GM12878 (cell line): ENCODE data around the gene METAP1. TPM values are rescaled to one million over a fixed set of nuclear protein-coding genes. Genes with fewer than 3 reads are reported as not detected.

Experiments
- ATAC-seq: fragments of 200-7000 bp; cut with Tn5 transposase; 3 replicates; pipeline ENCODE4 v1.9.1; 2020; ENCODE audit warnings: mild to moderate bottlenecking, moderate library complexity
- BruUV-seq: library from RNA; stranded (reverse); fragments of 400-500 nt; replicated peaks from 2 replicates; lab custom pipeline; 2021; lab: Mats Ljungman, UMichigan
- CTCF ChIA-PET: fragments of 300-600 bp; sonication (Branson Sonifier 250); formaldehyde crosslinking; extraction: SDS; loops from one replicate; lab custom pipeline; 2021; ENCODE audit warnings: inconsistent platforms; lab: Yijun Ruan, JAX
- POLR2A ChIA-PET: fragments of 350-600 bp; formaldehyde crosslinking; extraction: SDS; loops from one replicate; lab custom pipeline; 2021; ENCODE audit warnings: inconsistent platforms; lab: Charles Lee
- RAD21 ChIA-PET: fragments of 300-600 bp; sonication (Branson Sonifier 250); formaldehyde crosslinking; loops from one replicate; lab custom pipeline; 2023; ENCODE audit warnings: antibody characterized with exemption; ENCODE audit not compliant: unreplicated experiment; lab: Charles Lee
- SMC1A ChIA-PET: fragments of 300-600 bp; sonication (Branson Sonifier 250); formaldehyde crosslinking; loops from one replicate; lab custom pipeline; 2023; ENCODE audit not compliant: unreplicated experiment, uncharacterized antibody; lab: Charles Lee
- DNase-seq: peaks from one replicate; pipeline ENCODE4 v3.0.0-alpha.2; 2011; ENCODE audit warnings: low read depth, low spot score
- FAIRE-seq: peaks from 3 replicates; lab custom pipeline; 2011; peaks lifted over from hg19 to GRCh38; lab: Jason Lieb, UNC
- H2AFZ ChIP-seq: 2 replicates; pipeline ENCODE4 v1.6.0; 2011; ENCODE audit warnings: low read depth, low read length, control low read depth; ENCODE audit not compliant: control insufficient read depth
- H3K27ac ChIP-seq: 2 replicates; pipeline ENCODE4 v1.5.1; 2011; ENCODE audit warnings: control low read depth; ENCODE audit not compliant: control insufficient read depth, insufficient read depth
- H3K27me3 ChIP-seq, 2 experiments: replicated peaks in 1 of 2; 2 replicates each; pipeline versions ENCODE4 v1.6.0 to v1.6.1; 2011; ENCODE audit warnings: low read length in 1 of 2; ENCODE audit not compliant: control insufficient read depth in 2 of 2, insufficient read depth in 2 of 2
- H3K36me3 ChIP-seq, 2 experiments: 2 replicates each; pipeline ENCODE4 v1.5.1; 2011; ENCODE audit warnings: low read length in 1 of 2; ENCODE audit not compliant: control insufficient read depth in 2 of 2, insufficient read depth in 2 of 2
- H3K4me1 ChIP-seq: 2 replicates; pipeline ENCODE4 v1.6.1; 2011; ENCODE audit warnings: mild to moderate bottlenecking, low read length, moderate library complexity, mixed read lengths; ENCODE audit not compliant: control insufficient read depth, insufficient read depth
- H3K4me2 ChIP-seq: 2 replicates; pipeline ENCODE4 v1.6.0; 2011; ENCODE audit warnings: control low read depth; ENCODE audit not compliant: control insufficient read depth, insufficient read depth
- H3K4me3 ChIP-seq: fragments of 200-600 bp; sonication (generic); 2 replicates; pipeline ENCODE4 v1.5.1; 2016
- H3K79me2 ChIP-seq: 2 replicates; pipeline ENCODE4 v1.6.0; 2011; ENCODE audit warnings: low read length; ENCODE audit not compliant: control insufficient read depth, insufficient read depth
- H3K9ac ChIP-seq: 2 replicates; pipeline ENCODE4 v1.8.0; 2011; ENCODE audit warnings: low read length, control low read depth, mixed read lengths; ENCODE audit not compliant: control insufficient read depth, insufficient read depth
- H3K9me3 ChIP-seq: replicated peaks from 3 replicates; pipeline ENCODE4 v1.5.1; 2011; ENCODE audit warnings: mild to moderate bottlenecking, low read length; ENCODE audit not compliant: control insufficient read depth, insufficient read depth
- H4K20me1 ChIP-seq: 2 replicates; pipeline ENCODE4 v1.6.0; 2011; ENCODE audit not compliant: control insufficient read depth, insufficient read depth
- ATF3 ChIP-seq: IDR thresholded peaks from 2 replicates; pipeline ENCODE4 v1.6.1; 2011; ENCODE audit warnings: low read depth, mild to moderate bottlenecking, low read length, moderate library complexity, borderline replicate concordance; ENCODE audit errors: extremely low read depth
- CTCF ChIP-seq, 3 experiments: IDR thresholded peaks in 2 of 3; conservative IDR thresholded peaks in 1 of 3; 2 replicates each; pipeline ENCODE4 v1.5.1; 2011; ENCODE audit warnings: low read depth in 3 of 3, low read length in 3 of 3, mild to moderate bottlenecking in 3 of 3, control low read depth in 2 of 3, moderate library complexity in 2 of 3, inconsistent platforms in 1 of 3, mixed read lengths in 1 of 3; ENCODE audit not compliant: control insufficient read depth in 2 of 3, insufficient read depth in 1 of 3; ENCODE audit errors: extremely low read depth in 1 of 3
- CUX1 ChIP-seq: IDR thresholded peaks from 2 replicates; pipeline ENCODE4 v1.6.1; 2012; ENCODE audit warnings: improper control_type of control experiment, low read depth, low read length; ENCODE audit not compliant: insufficient replicate concordance
- IKZF2 ChIP-seq, 2 experiments: fragments of 450-650 bp; IDR thresholded peaks; 2 replicates each; pipeline ENCODE4 v1.6.1; 2017; ENCODE audit warnings: mild to moderate bottlenecking in 2 of 2, moderate library complexity in 2 of 2
- MYC ChIP-seq: IDR thresholded peaks from 2 replicates; pipeline ENCODE4 v1.6.1; 2011; ENCODE audit warnings: mild to moderate bottlenecking, low read length, moderate library complexity, inconsistent platforms; ENCODE audit not compliant: insufficient read depth, insufficient replicate concordance, insufficient read length, severe bottlenecking
- RAD21 ChIP-seq: IDR thresholded peaks from 2 replicates; pipeline ENCODE4 v1.6.1; 2011; ENCODE audit warnings: mild to moderate bottlenecking, low read depth, low read length, moderate library complexity; ENCODE audit not compliant: insufficient read depth
- WGBS: methylation state at CpG from one replicate; pipeline ENCODE4 v1.1.6; 2016; ENCODE audit warnings: low lambda C conversion rate; ENCODE audit not compliant: insufficient replicate concordance, insufficient coverage; ENCODE audit errors: missing lambda C conversion rate; 5-methylcytosine and 5-hydroxymethylcytosine counted together
- in situ Hi-C: fragments of 300-500 bp; cut with MboI; formaldehyde crosslinking; loops from 9 replicates; pipeline ENCODE4 v1.14.3; 2018; ENCODE audit warnings: mixed read lengths
- intact Hi-C: fragments of 100-400 bp; cut with micrococcal nuclease; formaldehyde crosslinking; loops from one replicate; pipeline ENCODE4 v1.14.2; 2022; ENCODE audit not compliant: unreplicated experiment
- polyA plus RNA-seq, 11 experiments: library from polyadenylated mRNA; depleted of rRNA in 4 of 11; unstranded in 6 of 11; stranded (reverse) in 5 of 11; fragments of >200 nt; fragmentation: Nextera tagmentation in 4 of 11; fragmentation: Illumina TruSeq in 1 of 11; extraction: Ambion mirVana in 4 of 11; extraction: Trizol in 1 of 11; gene quantifications; 1 replicate in 1 of 11; 2 replicates in 10 of 11; pipeline versions ENCODE4 v1.2.1 to v1.2.3, GENCODE V29; 2011 to 2016; ENCODE audit warnings: inconsistent platforms in 2 of 11, missing spikeins in 2 of 11, low read depth in 1 of 11
- total RNA-seq, 4 experiments: library from RNA; depleted of rRNA in 3 of 4; stranded (reverse); fragments of >200 nt in 3 of 4; fragmentation: Illumina TruSeq in 1 of 4; extraction: Trizol in 1 of 4; gene quantifications; 2 replicates each; pipeline versions ENCODE4 v1.2.1 to v1.2.3, GENCODE V29; 2013 to 2021

METAP1 gene
- total and polyA plus RNA-seq, 10 of the 15 experiments (the other 5 are each of a cell fraction or from before 2014, with no cell fraction given), result 22.7 to 71.4 (median 45.1) TPM

GRCh38 chr4:99088481-99089365 lies 93.2 kb downstream of the METAP1 start, which contains the start of gene ADH5 (continued):
- TF ChIP-seq ATF3, result no peak
- no peak for TF ChIP-seq RAD21

- Histone ChIP-seq H3K4me1 (no peaks in the 10 kb centered on the region), H3K27me3 (no peaks in the 10 kb centered on the region), H4K20me1 (no peaks in the 10 kb centered on the region), H3K9me3 (no peaks in the 10 kb centered on the region; the same call in 2 of the 3 replicates), H3K4me3 (no peak overlapping the region; the same call in 1 of the 2 replicates), H3K79me2 (peaks cover 22% of the 10 kb centered on the region), H3K27ac (no peak overlapping the region), H3K9ac (no peak overlapping the region), H3K36me3 (no peaks in the 10 kb centered on the region), H3K4me2 (0 out of 2 replicates have a peak overlapping the region, but pooled peaks have one; percentile 3), H2AFZ (0 out of 2 replicates have a peak overlapping the region, but pooled peaks have one; percentile 12)
- FAIRE-seq (no peak), ATAC-seq (no peak), DNase-seq (no peak)
- RAD21 ChIA-PET, result interaction anchor here (1.0 to 1.1 kb wide), 2 partner anchors 95 to 315 kb away, joined by 3 to 4 read pairs; partner anchors contain the start of gene METAP1
- BruUV-seq, result no TSS peak
- in situ Hi-C loops (loop anchor here (25.0 kb wide), 1 partner anchor 847 kb away; the partner anchor contains the start of gene DNAJB14), intact Hi-C loops (no loop called here)
- 88% methylated on average over 2 of the region's 2 CpGs for WGBS
- CTCF ChIA-PET, result interaction anchor here (0.6 to 1.2 kb wide), 6 partner anchors 95 to 319 kb away, joined by 3 to 7 read pairs (median 3); partner anchors contain the start of gene METAP1
- SMC1A ChIA-PET, result interaction anchor here (0.7 to 1.3 kb wide), 6 partner anchors 11 to 996 kb away, joined by 3 to 6 read pairs (median 4); partner anchors contain the start of gene METAP1
- POLR2A ChIA-PET, result interaction anchor here (0.7 to 0.8 kb wide), 2 partner anchors 28 to 35 kb away, joined by 3 read pairs; no protein-coding TSS in a partner anchor
- TF ChIP-seq CUX1 (no peak), IKZF2 (IDR thresholded peaks at IDR 0.05) (no peak), CTCF (IDR thresholded peaks at IDR 0.05 in 2 of 3, conservative IDR thresholded peaks at IDR 0.05 in 1 of 3; ENCODE audit: control insufficient read depth in 2 of 3, extremely low read depth in 1 of 3, insufficient read depth in 1 of 3, low read depth in 3 of 3, low read length in 3 of 3) (no peak), MYC (no peak)
Measured at GRCh38 chr4:99090481-99091215, 95.1 kb downstream of the METAP1 start.
